Muscle of arm (tissue), 12 donors: ENCODE measurements around the gene KIRREL2. TPM values are rescaled to one million over a fixed set of nuclear protein-coding genes. Genes with fewer than 3 reads are reported as not detected.

Experiments used
- DNase-seq: peaks from one replicate; pipeline ENCODE4 v3.0.0-alpha.2; 2013
- polyA plus RNA-seq, 12 donors: library from polyadenylated mRNA; unstranded; fragments of 120-200 nt; gene quantifications; one replicate each; pipeline ENCODE4 v1.2.1, GENCODE V29; 2013; ENCODE audit not compliant: insufficient read length in 12 of 12

Gene KIRREL2
- polyA plus RNA-seq, 12 donors = 0.18 to 0.55 (median 0.27) TPM; not detected in 2

DNA sequence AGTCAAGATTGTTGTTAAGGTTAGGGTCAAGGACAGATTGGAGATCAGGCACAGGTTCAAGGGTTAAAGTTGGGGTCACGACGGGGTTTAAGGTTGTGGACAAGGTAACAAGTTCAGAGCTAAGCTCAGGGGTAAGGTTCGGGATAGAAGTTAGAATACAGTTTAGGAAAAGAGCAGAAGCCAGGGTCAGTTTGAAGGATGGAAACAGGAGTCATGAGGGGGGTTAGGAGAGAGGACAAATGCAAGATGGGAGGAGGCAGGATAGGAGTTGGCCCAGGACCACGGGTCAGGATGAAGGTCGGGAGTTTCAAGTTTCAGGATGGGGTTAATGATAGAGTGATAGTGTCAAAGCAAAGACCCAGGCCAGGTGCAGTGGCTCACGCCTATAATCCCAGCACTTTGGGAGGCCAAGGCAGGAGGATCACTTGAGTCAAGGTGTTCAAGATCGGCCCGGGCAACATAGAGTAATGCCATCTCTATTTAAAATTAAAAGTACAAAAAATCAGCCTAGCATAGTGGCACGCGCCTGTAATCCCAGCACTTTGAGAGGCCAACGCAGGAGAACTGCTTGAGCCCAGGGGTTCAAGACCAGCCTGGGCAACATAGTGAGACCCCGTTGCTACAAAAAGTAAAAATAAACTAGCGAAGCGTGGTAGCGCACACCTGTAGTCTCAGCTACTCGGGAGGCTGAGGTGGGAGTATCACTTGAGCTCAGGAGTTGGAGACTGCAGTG, 12.1 kb upstream of the KIRREL2 start:
- no peak for DNase-seq

DNA sequence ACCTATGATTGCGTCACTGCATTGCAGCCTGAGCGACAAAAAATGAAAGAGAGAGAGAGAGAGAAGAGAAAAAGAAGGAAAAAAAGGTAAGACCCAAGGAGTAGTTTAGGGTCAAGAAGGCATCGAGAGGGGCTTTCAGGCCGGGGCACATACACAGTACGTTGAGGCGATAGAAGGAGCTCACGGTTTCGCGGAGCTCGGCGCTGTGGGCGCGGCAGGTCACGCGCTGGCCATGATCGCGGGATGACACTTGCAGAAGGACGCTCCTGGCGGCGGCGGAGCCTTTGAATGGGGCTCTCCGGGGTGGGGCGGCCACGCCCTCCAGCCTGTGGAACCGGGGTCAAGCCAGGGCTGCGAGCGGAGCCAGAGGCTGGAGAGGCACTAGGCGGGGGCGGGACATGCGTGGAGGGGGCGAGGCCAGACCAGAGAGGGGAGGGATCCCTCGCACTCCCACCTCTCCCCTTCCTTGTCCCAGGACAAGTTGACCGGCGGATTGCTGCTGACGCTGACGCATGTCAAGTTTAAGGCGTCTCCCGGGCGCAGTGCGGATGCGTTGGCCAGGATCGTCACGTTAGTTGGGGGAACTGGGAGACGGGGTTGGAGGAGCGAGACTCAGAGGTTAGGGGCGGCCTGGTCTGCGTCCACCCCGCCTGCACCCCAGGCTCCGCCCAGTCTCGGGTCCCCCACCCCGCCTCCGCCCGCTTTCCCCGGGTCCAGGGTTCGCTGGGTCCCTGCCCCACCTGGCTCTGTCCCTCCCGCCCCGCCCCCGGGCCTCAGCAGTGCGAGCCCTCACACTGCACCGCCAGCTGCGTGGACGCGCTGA, 11.3 kb upstream of the KIRREL2 start:
- no peak for DNase-seq

- no peak for DNase-seq
Observed at GRCh38 chr19:35846038-35846668, 10.6 kb upstream of the KIRREL2 start.

DNA sequence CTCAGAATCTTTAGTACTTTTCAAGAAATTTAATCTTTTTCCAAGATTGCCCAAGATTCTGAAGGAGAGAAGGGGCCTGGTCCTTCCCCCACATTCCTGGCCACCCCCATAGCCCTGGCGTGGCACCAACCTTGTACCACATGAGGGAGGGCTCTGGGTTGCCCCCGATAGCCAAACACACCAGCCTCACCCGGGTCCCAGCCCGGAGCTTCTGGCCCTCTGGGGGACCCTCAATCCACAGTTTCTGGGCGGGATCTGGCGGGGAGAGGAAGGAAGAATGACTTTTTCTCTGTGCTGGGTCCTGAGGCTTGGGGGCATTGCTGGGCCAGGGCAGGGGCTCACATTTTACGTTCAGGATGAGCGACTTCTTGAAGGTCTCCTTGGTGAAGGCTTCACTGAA, 8.8 kb upstream of the KIRREL2 start:
- DNase-seq = no peak

DNA sequence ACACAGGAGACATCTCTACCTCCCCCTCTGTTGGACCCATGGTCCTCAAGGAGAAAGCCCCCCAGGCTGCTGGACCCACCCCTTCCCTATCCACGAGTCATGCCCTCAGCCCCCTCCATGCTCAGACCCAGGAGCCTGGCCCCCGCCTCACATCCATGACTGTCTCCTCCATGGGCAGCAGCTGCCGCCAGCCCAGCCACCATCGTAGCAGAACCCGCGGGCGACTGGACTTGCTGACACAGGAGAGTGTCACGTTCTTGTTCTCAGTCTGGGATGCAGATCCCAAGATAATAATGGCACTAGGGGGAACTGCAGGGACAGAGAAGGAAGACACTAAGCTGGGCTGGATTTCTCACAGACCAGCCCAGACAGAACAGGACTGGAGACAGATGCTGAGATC, 8.2 kb upstream of the KIRREL2 start:
- no peak for DNase-seq

DNA sequence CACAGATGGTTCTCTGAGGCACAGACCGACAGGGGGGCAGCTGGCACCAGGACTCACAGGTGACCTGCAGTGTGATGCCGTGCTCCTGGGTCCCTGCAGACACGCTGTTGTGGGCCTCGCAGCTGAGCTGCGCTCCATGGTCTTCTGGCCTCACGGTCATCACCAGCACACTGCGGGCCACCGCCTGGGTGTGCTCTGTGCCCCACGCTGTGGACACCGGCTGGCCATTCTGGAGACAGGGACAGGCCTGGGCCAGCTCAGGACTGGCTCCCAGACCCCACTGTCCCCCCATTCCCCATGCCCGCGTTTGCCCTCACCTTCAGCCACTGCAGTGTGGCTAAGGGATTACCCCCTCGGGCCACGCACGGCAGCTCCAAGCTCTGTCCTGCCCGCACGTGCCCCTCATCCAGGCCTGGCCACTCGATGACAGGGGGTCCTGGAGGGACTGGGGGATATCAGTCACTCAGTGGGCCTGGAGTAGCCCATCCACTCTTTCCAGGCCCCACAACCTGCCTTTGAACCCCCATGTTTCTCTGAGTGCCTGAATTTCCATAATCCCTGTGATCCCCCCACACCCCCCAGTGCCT, 7.7 kb upstream of the KIRREL2 start:
- DNase-seq = no peak

GRCh38 chr19:35851213-35852028, 5.3 kb upstream of the KIRREL2 start:
- DNase-seq = no peak

DNA sequence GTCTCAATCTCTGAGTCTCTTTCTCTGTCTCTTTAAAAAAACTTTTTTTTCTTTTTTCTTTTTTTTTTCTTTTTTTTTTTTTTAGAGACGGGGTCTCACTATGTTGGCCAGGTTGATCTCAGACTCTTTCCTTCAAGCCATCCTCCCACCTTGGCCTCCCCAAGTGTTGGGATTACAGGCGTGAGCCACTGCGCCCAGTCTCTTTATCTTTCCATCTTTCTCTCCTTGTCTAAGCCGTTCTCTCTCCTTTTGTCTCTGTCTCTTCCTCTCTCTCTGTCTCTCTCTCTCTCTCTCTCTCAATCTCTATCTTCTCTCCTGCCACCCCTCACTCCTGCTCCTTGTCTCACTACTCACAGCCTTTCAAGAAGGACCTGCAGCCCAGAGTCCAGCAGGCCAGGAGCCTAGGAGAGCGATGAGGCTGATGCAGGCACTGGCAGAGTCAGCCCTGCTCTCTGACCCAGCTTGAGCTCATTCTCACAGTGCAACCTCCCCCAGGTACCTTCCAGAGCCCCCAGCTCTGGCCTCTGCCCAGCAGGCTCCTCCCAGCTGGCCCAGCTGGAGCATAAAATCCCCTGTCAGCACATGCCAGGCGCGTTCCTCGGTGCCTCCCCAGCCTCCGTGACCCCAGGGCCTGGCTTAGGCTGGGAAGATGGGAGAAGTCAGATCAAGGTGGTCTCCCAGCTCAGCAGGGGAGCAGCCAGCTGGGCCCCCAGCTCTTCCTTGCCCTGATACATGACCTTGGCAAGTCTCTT, 4.5 kb upstream of the KIRREL2 start, which contains the start of gene NPHS1:
TSS of gene NPHS1 (minus strand) at position 476 of the 752 bp plus-strand sequence. CDS start 667 bp downstream, outside the sequence.
- DNase-seq = no peak

- DNase-seq = no peak
Observed at GRCh38 chr19:35853038-35853756, 3.5 kb upstream of the KIRREL2 start.

DNA sequence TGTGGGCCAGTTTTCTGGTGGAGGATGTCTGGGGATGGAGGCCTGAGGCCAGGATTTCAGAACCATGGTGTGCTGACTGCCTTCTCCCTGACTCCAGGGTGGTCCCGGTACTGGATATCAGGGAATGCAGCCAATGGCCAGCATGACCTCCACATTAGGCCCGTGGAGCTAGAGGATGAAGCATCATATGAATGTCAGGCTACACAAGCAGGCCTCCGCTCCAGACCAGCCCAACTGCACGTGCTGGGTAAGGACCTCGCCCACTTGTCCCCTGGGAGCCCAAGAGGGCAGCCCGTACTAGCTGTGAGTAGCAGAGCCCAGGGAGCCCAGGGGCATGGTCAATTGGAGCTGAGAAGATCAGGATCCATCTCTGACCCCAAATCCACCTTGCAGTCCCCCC, 1.6 kb downstream of the KIRREL2 start:
- DNase-seq = no peak

GRCh38 chr19:35859414-35859813, 2.7 kb downstream of the KIRREL2 start:
- DNase-seq = no peak

- DNase-seq = no peak
Observed at GRCh38 chr19:35860436-35860817, 3.7 kb downstream of the KIRREL2 start.

DNA sequence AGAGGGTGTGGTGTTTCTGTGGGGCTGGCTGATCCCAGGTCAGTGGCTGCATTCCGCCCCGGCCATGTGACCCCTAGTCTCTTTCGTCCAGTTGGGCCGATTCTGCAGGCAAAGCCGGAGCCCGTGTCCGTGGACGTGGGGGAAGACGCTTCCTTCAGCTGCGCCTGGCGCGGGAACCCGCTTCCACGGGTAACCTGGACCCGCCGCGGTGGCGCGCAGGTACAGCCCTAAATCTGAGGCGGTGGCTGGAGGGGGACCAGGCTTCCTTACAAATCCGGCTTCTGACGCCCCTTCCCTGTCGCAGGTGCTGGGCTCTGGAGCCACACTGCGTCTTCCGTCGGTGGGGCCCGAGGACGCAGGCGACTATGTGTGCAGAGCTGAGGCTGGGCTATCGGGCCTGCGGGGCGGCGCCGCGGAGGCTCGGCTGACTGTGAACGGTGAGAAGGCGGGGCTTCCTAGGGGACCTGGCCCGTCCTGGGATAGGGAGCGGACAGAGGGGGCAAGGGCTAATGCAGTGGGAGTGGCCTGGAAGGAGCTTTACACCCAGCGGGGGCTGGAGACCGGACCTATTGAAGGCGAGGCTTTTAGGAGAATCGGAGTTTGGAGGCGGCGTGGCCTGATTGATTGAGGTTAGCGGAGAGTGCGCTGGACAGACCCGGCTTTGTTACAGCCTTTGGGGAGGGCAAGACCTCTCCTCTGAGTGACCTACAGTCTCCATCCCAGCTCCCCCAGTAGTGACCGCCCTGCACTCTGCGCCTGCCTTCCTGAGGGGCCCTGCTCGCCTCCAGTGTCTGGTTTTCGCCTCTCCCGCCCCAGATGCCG, 4.3 kb downstream of the KIRREL2 start:
- DNase-seq = no peak

- DNase-seq = no peak
Observed at GRCh38 chr19:35861640-35862160, 5.0 kb downstream of the KIRREL2 start.

- no peak for DNase-seq
Observed at GRCh38 chr19:35862528-35862927, 5.8 kb downstream of the KIRREL2 start.

- no peak for DNase-seq
Observed at GRCh38 chr19:35863018-35863417, 6.3 kb downstream of the KIRREL2 start.

DNA sequence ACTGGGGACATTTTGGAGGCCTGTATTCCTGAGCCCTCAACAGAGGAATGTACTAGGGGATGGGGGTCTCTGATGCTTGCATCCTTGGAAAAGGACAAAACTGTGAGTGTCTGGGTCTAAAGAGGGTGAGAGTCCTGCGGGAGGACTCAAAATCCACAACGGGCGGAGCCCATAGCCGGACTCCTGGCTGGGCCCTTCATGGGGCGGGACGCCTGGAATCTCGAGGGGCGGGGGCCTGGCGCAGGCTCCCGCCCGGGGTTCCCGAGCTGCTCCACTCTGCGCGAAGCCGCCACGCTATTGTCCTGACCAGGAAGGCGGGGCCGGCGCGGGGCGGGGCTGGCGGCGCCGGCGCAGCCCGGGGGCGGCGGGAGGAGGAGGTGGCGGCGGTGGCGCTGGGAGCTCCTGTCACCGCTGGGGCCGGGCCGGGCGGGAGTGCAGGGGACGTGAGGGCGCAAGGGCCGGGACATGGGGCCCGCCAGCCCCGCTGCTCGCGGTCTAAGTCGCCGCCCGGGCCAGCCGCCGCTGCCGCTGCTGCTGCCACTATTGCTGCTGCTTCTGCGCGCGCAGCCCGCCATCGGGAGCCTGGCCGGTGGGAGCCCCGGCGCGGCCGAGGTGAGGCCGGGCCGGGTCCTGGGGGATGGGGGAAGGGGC, 11.6 kb downstream of the KIRREL2 start, which contains the start of gene APLP1:
TSS of gene APLP1 (plus strand) at position 403 of the 651 bp plus-strand sequence. CDS start at position 466, 63 bp downstream.
- DNase-seq = no peak

DNA sequence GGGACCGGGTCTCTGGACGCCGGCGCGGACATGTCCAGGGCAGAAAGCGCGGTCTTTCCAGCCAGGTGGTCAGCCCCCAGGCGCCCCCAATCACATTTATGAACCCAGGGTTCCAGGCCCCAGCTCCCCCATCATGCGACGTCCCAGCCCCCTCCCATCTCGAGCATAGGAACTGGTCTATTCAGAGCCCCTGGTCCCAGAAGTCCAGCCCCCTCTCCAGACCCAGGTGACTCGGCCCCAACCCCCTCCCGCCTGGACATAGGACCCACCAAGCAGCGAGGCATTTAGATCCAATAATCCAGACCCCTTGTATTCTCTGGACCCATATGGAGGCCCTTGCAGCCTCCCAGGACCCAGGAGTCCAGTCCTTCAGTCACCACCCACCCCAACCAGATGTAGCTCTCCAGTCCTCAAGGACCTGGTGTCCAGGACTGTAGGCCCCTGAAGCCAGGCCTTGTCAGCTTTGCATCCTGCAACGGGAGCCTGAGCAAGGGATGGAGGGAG, 12.2 kb downstream of the KIRREL2 start:
- no peak for DNase-seq
